NCI-H1930 (cell line): ENCODE measurements around the gene HOXD8.

ENCODE experiments used
- DNase-seq, 2 experiments: peaks; one replicate each; lab custom pipeline; 2025; lab: John Stamatoyannopoulos, UW

HOXD8 gene

GRCh38 chr2:176147800-176148496, 18.4 kb downstream of the HOXD8 start:
- no peak for DNase-seq

GRCh38 chr2:176148751-176149421, 19.4 kb downstream of the HOXD8 start:
- DNase-seq = no peak

- DNase-seq = no peak
Observed at GRCh38 chr2:176149481-176149938, 20.0 kb downstream of the HOXD8 start.

GRCh38 chr2:176149939-176150583, 20.6 kb downstream of the HOXD8 start:
- DNase-seq = no peak

- no peak for DNase-seq
Observed at GRCh38 chr2:176150584-176151441, 21.3 kb downstream of the HOXD8 start.

GRCh38 chr2:176151442-176152287, 22.2 kb downstream of the HOXD8 start, which contains the start of gene HOXD4:
TSS of gene HOXD4 (plus strand) at chr2:176151550. CDS start at chr2:176151634, 84 bp downstream.
- no peak for DNase-seq

GRCh38 chr2:176152350-176153181, 23.1 kb downstream of the HOXD8 start:
- DNase-seq = no peak

- no peak for DNase-seq
Observed at GRCh38 chr2:176154576-176155252, 25.2 kb downstream of the HOXD8 start.

- DNase-seq = no peak
Observed at GRCh38 chr2:176155356-176156044, 26.0 kb downstream of the HOXD8 start.

- DNase-seq = no peak
Observed at GRCh38 chr2:176156301-176156806, 26.8 kb downstream of the HOXD8 start.

- no peak for DNase-seq
Observed at GRCh38 chr2:176156807-176157498, 27.4 kb downstream of the HOXD8 start, which contains the start of gene HOXD3. TSS of gene HOXD3 (plus strand) at chr2:176157307. CDS start at chr2:176169115, 11,808 bp downstream.

GRCh38 chr2:176157499-176158185, 28.1 kb downstream of the HOXD8 start:
- peak; percentile 43 to 51 for DNase-seq

- DNase-seq = no peak
Observed at GRCh38 chr2:176158186-176158591, 28.7 kb downstream of the HOXD8 start.

GRCh38 chr2:176158855-176159662, 29.6 kb downstream of the HOXD8 start:
- DNase-seq = no peak

GRCh38 chr2:176159663-176160250, 30.3 kb downstream of the HOXD8 start:
- DNase-seq = no peak
